HUDEP-2 (cell line): ENCODE results near the gene FXYD3.

Source experiments
- DNase-seq, 76 experiments: peaks; one replicate each; lab custom pipeline; 2025; ENCODE audit not compliant: unreplicated experiment in 76 of 76; lab: John Stamatoyannopoulos, UW

FXYD3 gene

DNA sequence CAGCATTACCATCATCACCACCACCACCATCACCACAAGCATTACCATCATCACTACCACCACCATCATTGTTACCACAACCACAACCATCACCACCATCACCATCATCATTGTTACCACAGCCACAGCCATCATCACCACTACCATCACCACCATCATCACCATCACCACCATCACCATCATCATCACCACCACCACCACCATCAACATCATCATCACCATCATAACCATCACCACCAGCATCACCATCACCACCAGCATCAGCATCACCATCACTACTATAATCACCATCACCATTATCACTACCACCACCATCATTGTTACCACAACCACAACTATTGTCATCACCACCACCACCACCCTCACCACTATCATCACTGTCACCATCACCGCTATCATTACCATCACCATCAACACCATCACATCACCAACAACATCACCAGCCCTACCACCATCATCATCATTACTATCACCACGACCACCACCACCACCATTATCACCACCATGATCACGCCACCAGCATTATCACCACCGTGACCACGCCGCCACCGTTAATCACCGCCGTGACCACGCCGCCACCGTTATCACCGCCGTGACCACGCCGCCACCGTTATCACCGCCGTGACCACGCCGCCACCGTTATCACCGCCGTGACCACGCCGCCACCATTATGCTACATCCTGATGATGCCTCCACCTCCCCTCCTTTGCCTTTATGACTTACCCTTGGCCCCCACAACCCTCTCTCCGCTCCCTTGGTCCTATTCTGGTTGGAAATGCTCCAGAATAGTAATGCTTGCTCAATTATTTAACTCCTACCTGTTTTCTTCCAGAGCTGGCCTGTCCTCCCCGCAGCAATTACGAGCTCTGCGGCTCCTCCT is 10.0 kb upstream of the FXYD3 start:
- DNase-seq, result no peak

DNA sequence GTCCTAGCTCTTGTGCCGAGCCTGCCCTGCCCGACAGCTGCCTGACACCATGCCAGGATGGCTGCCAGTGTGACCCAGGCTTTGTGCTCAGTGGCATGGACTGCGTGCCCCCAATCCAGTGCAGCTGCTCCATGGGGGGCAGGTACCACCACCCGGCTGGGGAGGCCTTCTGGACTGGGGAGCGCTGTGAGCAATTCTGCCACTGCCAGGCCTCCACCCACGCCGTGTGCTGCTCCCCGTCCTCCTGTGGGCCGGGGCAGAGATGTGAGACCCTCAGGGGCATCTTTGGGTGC is 9.4 kb upstream of the FXYD3 start:
- DNase-seq, result no peak

DNA sequence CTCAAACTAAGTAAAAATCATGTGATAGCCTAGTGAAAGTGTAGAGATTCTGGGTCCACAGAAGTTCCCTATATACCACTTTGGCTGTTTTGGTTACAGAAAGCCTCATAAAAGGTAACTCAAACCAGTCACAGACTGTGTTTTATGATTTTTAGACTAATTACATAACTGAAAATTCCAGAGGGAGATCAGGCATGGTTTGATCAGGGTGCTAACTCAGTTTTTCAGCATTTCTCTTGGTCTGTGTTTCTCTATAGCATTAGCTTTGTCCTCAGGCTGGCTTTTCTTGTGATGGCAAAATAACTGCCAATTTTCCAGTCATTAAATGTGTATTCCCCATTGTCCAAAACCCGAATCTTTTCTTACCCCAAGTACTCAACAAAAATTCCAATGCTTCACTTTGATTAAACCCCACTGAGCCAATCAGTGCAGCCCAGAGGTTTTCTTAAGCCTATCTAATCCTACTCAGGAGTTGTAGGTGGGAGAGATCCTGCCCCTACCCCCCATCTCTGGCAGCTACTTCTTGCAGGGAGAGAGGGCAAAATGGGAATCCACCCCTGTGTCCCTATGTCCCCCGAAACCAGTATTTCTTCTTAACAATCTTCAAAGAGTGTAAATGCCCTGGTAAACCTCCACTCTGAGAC is 8.6 kb upstream of the FXYD3 start:
- DNase-seq, result no peak

DNA sequence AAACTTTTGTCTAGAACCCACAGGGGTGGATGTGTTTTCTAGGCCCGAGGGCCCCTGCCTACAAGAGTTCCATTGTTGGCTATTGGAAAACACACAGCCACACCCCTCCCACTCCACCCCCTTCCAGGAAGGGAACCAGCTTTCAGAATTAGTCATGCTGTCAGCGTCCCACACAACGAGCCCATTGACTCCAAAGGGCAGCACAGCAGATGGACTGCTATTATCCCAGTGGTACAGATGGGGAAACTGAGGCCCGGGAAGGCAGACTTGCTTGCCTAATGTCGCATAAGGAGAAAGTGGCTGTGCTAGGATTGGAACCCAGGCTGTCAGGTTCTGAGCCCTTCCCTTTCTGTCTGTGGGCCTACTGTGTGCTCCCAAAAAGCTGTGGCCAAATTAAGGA is 8.1 kb upstream of the FXYD3 start:
- DNase-seq, result peak in 5 of 76 experiments; percentile 7 to 33 (median 18)

GRCh38 chr19:35108730-35109129 is 6.9 kb upstream of the FXYD3 start:
- DNase-seq, result no peak

GRCh38 chr19:35109395-35110112 is 6.1 kb upstream of the FXYD3 start:
- peak in 6 of 76 experiments; percentile 14 to 34 (median 20) for DNase-seq

GRCh38 chr19:35110974-35111373 is 4.6 kb upstream of the FXYD3 start:
- no peak for DNase-seq

DNA sequence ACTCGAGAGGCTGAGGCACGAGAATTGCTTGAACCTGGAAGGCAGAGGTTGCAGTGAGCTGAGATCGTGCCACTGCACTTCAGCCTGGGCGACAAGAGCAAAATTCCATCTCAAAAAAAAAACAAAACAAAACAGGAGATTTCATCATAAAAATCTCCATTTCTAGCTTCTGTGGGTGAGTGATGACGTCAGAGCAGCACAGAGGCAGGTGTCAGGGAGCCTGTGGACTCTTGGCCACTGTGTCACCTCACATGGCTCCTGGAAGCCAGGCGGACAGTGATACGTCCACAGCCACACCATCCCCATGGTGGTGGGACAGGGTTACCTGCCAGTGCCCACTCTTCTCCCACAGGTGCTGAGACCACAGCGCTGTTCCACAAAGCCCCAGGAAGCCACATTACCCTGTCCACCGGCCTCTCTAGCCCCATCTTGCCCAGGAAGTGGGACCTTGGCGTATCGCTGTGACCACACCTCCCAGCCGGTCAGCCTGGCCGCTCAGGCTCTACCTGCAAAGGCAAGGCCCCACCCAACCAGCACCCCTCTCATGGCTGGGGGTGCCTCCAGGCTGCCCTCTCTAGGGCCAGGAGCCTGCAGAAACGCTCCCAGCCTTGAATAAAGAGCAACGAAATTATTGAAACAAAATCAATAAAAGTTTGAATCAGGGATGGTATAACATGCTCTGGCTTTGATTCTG is 2.5 kb upstream of the FXYD3 start:
- no peak for DNase-seq

GRCh38 chr19:35114353-35115176 is 1.1 kb upstream of the FXYD3 start:
- peak in 59 of 76 experiments; percentile 10 to 80 (median 51) for DNase-seq

GRCh38 chr19:35116072-35116801 is 614 bp downstream of the FXYD3 start:
- no peak for DNase-seq

GRCh38 chr19:35117116-35117515 is 1.5 kb downstream of the FXYD3 start:
- DNase-seq, result no peak

GRCh38 chr19:35117799-35118198 is 2.2 kb downstream of the FXYD3 start:
- DNase-seq, result no peak

DNA sequence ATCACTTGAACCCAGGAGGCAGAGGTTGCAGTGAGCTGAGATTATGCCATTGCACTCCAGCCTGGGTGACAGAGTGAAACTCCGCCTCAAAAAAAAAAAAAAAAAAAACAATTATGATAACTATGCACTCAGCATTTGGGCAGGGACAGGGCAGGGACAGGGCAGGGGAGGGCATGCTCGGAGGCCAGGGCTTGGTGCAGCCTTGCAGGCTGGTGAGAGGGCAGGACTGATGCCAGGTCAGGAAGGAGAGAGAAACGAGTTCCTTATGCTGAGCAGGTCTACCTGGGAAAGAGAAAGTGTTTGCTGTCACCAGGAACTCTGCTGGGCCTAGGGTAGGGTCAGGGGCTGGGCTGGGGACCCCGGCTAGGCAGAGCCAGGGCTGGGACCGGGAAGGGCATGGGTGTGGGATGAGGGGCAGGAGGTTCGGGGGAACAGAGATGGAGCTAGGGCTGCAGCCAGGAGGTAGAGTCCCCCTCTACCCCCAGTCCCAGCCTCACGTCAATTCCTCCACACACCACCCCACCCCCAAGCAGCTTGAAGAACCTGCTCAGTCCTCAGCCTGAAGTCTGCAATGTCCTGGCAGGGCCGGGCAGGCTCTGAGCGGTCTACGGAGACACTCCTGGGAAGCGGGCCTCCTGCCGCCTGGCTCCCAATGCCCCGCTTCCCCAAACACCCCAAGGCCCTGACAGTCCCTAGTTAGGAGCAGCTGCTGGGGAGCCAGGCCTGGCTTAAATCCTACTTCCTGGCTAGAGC is 2.8 kb downstream of the FXYD3 start:
- DNase-seq, result peak in 35 of 76 experiments; percentile 6 to 68 (median 26)

DNA sequence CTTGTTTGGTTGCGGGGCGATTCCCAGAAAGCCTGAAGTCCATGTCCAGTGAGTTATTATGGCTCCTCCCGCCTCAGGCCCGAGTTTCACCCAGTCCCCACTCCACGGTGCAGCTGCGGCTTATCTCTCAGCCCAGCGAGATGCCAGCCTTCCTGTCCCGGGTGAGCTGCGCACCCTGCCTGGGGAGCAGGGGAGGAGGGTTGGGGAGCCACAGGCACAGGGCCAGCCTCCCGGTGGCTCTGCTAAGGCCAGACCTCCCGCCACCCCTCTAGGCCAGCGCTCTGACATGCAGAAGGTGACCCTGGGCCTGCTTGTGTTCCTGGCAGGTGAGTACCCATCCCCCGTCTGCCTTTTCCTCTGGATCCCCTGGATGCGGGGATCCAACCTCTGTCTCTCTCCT is 3.5 kb downstream of the FXYD3 start:
- DNase-seq, result peak in 37 of 76 experiments; percentile 12 to 61 (median 41)

GRCh38 chr19:35119578-35120155 is 4.0 kb downstream of the FXYD3 start:
- no peak for DNase-seq

DNA sequence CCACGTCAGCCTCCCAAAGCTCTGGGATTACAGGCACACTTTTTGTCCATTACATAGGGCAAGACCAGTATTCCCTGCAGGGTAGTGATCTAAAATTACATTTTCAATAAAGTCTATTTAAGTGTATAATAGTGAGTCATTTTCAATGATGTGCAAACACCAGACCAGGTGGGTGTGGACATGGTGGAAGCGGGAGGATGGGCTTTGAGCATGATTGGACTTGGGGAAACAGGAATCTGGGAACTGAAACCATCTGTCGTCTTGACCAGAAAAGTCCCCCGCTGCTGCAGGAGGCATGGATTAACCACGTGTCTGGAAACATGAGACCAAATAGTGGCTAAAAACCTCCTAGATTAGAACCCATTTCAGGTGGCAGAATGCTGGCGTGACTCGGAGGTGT is 4.9 kb downstream of the FXYD3 start:
- no peak for DNase-seq

DNA sequence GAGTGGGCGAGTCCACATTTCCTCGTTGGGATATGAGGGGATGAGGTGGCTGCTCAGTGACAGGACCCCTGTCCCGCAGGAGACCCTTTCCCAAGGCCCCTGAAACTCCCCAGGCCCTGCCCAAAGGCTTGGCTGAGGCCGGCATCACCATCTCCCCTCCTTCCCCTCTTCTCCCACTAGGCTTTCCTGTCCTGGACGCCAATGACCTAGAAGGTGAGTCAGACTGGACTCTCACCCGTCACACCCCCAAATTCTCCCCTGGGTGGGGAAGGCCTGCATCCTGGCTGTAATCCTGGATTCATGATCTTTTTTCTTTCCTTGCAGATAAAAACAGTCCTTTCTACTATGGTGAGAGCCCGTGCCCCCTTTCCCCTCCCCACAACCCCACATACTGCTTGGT is 5.3 kb downstream of the FXYD3 start:
- DNase-seq, result no peak
